H1 (cell line): ENCODE measurements around the gene PLXNA4. TPM values are rescaled to one million over a fixed set of nuclear protein-coding genes. Genes with fewer than 3 reads are reported as not detected.

Experiments
- CTCF ChIA-PET: fragments of 300-600 bp; sonication (Branson Sonifier 250); formaldehyde crosslinking; loops from one replicate; lab custom pipeline; 2021; ENCODE audit not compliant: partially characterized antibody; lab: Charles Lee
- POLR2A ChIA-PET: fragments of 300-600 bp; sonication (Branson Sonifier 250); formaldehyde crosslinking; loops from one replicate; lab custom pipeline; 2021; ENCODE audit warnings: inconsistent platforms; ENCODE audit not compliant: partially characterized antibody; lab: Charles Lee
- DNase-seq, 2 experiments: peaks; one replicate each; pipeline versions ENCODE4 v3.0.0 to v3.0.0-alpha.2; 2010 to 2022; ENCODE audit warnings: low spot score in 2 of 2, low read depth in 1 of 2, mixed read lengths in 1 of 2
- FAIRE-seq: peaks from 2 replicates; lab custom pipeline; 2011; peaks lifted over from hg19 to GRCh38; lab: Jason Lieb, UNC
- H2AFZ ChIP-seq: 2 replicates; pipeline ENCODE4 v1.8.1; 2012; ENCODE audit warnings: low read length, inconsistent platforms
- H2AK5ac ChIP-seq: 2 replicates; pipeline ENCODE4 v1.6.1; 2013; ENCODE audit warnings: low read depth, low read length
- H2BK120ac ChIP-seq: replicated peaks from 2 replicates; pipeline ENCODE3; 2013; ENCODE audit warnings: low read depth, low read length, inconsistent platforms
- H2BK12ac ChIP-seq: 2 replicates; pipeline ENCODE4 v1.6.1; 2013; ENCODE audit warnings: low read depth, low read length
- H2BK15ac ChIP-seq: 2 replicates; pipeline ENCODE4 v1.6.1; 2013; ENCODE audit warnings: low read length
- H2BK20ac ChIP-seq: 2 replicates; pipeline ENCODE4 v1.6.1; 2013; ENCODE audit warnings: low read length
- H2BK5ac ChIP-seq: 2 replicates; pipeline ENCODE4 v1.6.1; 2013; ENCODE audit warnings: low read depth, low read length
- H3K14ac ChIP-seq: 2 replicates; pipeline ENCODE4 v1.6.1; 2013; ENCODE audit warnings: inconsistent platforms; ENCODE audit not compliant: insufficient read length
- H3K18ac ChIP-seq: 2 replicates; pipeline ENCODE4 v1.6.1; 2013; ENCODE audit warnings: low read length; ENCODE audit errors: extremely low read depth
- H3K23ac ChIP-seq: 2 replicates; pipeline ENCODE4 v1.6.1; 2013; ENCODE audit warnings: inconsistent platforms; ENCODE audit not compliant: insufficient read length
- H3K23me2 ChIP-seq: 2 replicates; pipeline ENCODE4 v1.6.1; 2013; ENCODE audit warnings: low read depth, low read length
- H3K27ac ChIP-seq: 2 replicates; pipeline ENCODE4 v1.6.1; 2011; ENCODE audit warnings: low read depth, low read length, inconsistent platforms
- H3K27me3 ChIP-seq, 4 experiments: replicated peaks in 1 of 4; 1 replicate in 1 of 4; 2 replicates in 3 of 4; pipeline versions ENCODE4 v1.6.1 to v1.8.1; 2011 to 2013; ENCODE audit warnings: low read length in 3 of 4, mild to moderate bottlenecking in 3 of 4, inconsistent platforms in 2 of 4, mixed read lengths in 2 of 4, moderate library complexity in 1 of 4; ENCODE audit not compliant: control insufficient read depth in 3 of 4, insufficient read depth in 3 of 4; ENCODE audit errors: extremely low read depth in 1 of 4
- H3K36me3 ChIP-seq, 4 experiments: 2 replicates each; pipeline versions ENCODE4 v1.6.1 to v1.8.1; 2011 to 2013; ENCODE audit warnings: mild to moderate bottlenecking in 4 of 4, low read length in 3 of 4, moderate library complexity in 2 of 4, control low read depth in 1 of 4, inconsistent platforms in 1 of 4; ENCODE audit not compliant: insufficient read depth in 4 of 4, control insufficient read depth in 2 of 4
- H3K4ac ChIP-seq: replicated peaks from 2 replicates; pipeline ENCODE3; 2013; ENCODE audit warnings: low read length, low read depth, mixed read lengths, inconsistent platforms; ENCODE audit not compliant: insufficient read length
- H3K4me1 ChIP-seq, 4 experiments: replicated peaks in 1 of 4; 1 replicate in 1 of 4; 2 replicates in 3 of 4; pipeline versions ENCODE4 v1.6.1 to v1.8.1; 2011 to 2013; ENCODE audit warnings: low read length in 3 of 4, inconsistent platforms in 2 of 4, mixed read lengths in 1 of 4; ENCODE audit not compliant: insufficient read depth in 4 of 4, control insufficient read depth in 3 of 4
- H3K4me2 ChIP-seq, 2 experiments: 2 replicates each; pipeline versions ENCODE4 v1.6.1 to v1.8.1; 2011 to 2013; ENCODE audit warnings: low read depth in 2 of 2, low read length in 2 of 2, control low read depth in 1 of 2, inconsistent platforms in 1 of 2, mild to moderate bottlenecking in 1 of 2; ENCODE audit not compliant: insufficient read depth in 1 of 2
- H3K4me3 ChIP-seq, 4 experiments: fragments of 200-600, 300-600 bp in 1 of 4; sonication (generic), shearing (Covaris generic), sonication (Bioruptor Twin) in 1 of 4; 2 replicates each; pipeline versions ENCODE4 v1.5.1 to v1.8.1; 2011 to 2016; ENCODE audit warnings: low read length in 4 of 4, low read depth in 3 of 4, control low read depth in 2 of 4, inconsistent platforms in 2 of 4, mild to moderate bottlenecking in 2 of 4, mixed read lengths in 1 of 4, moderate library complexity in 1 of 4; ENCODE audit not compliant: insufficient read depth in 2 of 4; ENCODE audit errors: extremely low read depth in 1 of 4
- H3K56ac ChIP-seq: replicated peaks from 2 replicates; pipeline ENCODE3; 2013; ENCODE audit warnings: low read depth, mild to moderate bottlenecking, mixed read lengths, low read length, inconsistent platforms; ENCODE audit not compliant: insufficient read length
- H3K79me1 ChIP-seq: 2 replicates; pipeline ENCODE4 v1.6.1; 2013; ENCODE audit warnings: low read depth, low read length, control low read depth
- H3K79me2 ChIP-seq, 2 experiments: 2 replicates each; pipeline versions ENCODE4 v1.6.1 to v1.8.1; 2012 to 2013; ENCODE audit warnings: low read length in 2 of 2, mild to moderate bottlenecking in 2 of 2, inconsistent platforms in 1 of 2; ENCODE audit not compliant: insufficient read depth in 2 of 2, control insufficient read depth in 1 of 2
- H3K9ac ChIP-seq, 4 experiments: replicated peaks in 1 of 4; 1 replicate in 1 of 4; 2 replicates in 3 of 4; pipeline versions ENCODE4 v1.6.1 to v1.8.1; 2011 to 2013; ENCODE audit warnings: low read depth in 3 of 4, low read length in 3 of 4, control low read depth in 2 of 4, mild to moderate bottlenecking in 2 of 4, moderate library complexity in 2 of 4, inconsistent platforms in 1 of 4; ENCODE audit errors: extremely low read depth in 1 of 4
- H3K9me3 ChIP-seq, 2 experiments: 2 replicates each; pipeline versions ENCODE4 v1.6.1 to v1.8.1; 2012 to 2013; ENCODE audit warnings: mild to moderate bottlenecking in 2 of 2, moderate library complexity in 2 of 2, control low read depth in 1 of 2, inconsistent platforms in 1 of 2, low read depth in 1 of 2, low read length in 1 of 2, mixed read lengths in 1 of 2; ENCODE audit not compliant: insufficient read depth in 2 of 2
- H4K20me1 ChIP-seq, 2 experiments: replicated peaks in 1 of 2; 2 replicates each; pipeline versions ENCODE3 to v1.8.1; 2011 to 2013; ENCODE audit warnings: inconsistent platforms in 2 of 2, low read length in 2 of 2, mild to moderate bottlenecking in 1 of 2; ENCODE audit not compliant: insufficient read depth in 2 of 2, control insufficient read depth in 1 of 2
- H4K5ac ChIP-seq: 2 replicates; pipeline ENCODE4 v1.6.1; 2013; ENCODE audit warnings: low read length, low read depth, mixed read lengths, inconsistent platforms; ENCODE audit not compliant: insufficient read length
- H4K8ac ChIP-seq: 2 replicates; pipeline ENCODE4 v1.8.0; 2013; ENCODE audit warnings: mild to moderate bottlenecking, moderate library complexity, low read length, inconsistent platforms; ENCODE audit not compliant: insufficient read depth; ENCODE audit errors: extremely low read depth
- H4K91ac ChIP-seq: replicated peaks from 2 replicates; pipeline ENCODE3; 2013; ENCODE audit warnings: low read length, mixed read lengths, inconsistent platforms; ENCODE audit not compliant: insufficient read length
- SP4 ChIP-seq: IDR thresholded peaks from 2 replicates; pipeline ENCODE4 v1.6.1; 2012; ENCODE audit warnings: low read length, inconsistent platforms
- TBP ChIP-seq: IDR thresholded peaks from 2 replicates; pipeline ENCODE4 v1.6.1; 2011; ENCODE audit warnings: low read depth, low read length, improper control_type of control experiment
- WGBS, 2 experiments: shearing (Covaris generic) in 1 of 2; methylation state at CpG; one replicate each; pipeline versions ENCODE4 v1.1.6 to v1.1.7; 2013 to 2015; ENCODE audit warnings: low lambda C conversion rate in 2 of 2, mixed read lengths in 2 of 2, inconsistent platforms in 1 of 2, low coverage in 1 of 2, missing lambda C conversion rate in 1 of 2; ENCODE audit not compliant: insufficient replicate concordance in 2 of 2, insufficient coverage in 1 of 2, insufficient read length in 1 of 2; ENCODE audit errors: extremely low coverage in 1 of 2, missing lambda C conversion rate in 1 of 2; 5-methylcytosine and 5-hydroxymethylcytosine counted together
- polyA plus RNA-seq, 7 experiments: library from polyadenylated mRNA; depleted of rRNA in 3 of 7; stranded (reverse) in 5 of 7; unstranded in 2 of 7; fragments of >200 nt in 5 of 7; fragments of 200-250 nt in 2 of 7; gene quantifications; 1 replicate in 5 of 7; 2 replicates in 1 of 7; 4 replicates in 1 of 7; pipeline versions ENCODE4 v1.2.1 to v1.2.3, GENCODE V29; 2011 to 2013; ENCODE audit warnings: missing spikeins in 2 of 7, mixed read lengths in 2 of 7
- total RNA-seq: library from RNA; stranded (reverse); fragmentation: NEBNext Ultra II Directional; extraction: Animal tissue kit (Norgen Biotek cat#: 25700); gene quantifications from 2 replicates; pipeline ENCODE4 v1.2.1, GENCODE V29; 2021

The PLXNA4 gene
- total and polyA plus RNA-seq, 2 of the 8 experiments (the other 6 are each of a cell fraction or from before 2014, with no cell fraction given): 0.76 to 0.79 TPM

GRCh38 chr7:132553031-132553430 lies 23.2 kb downstream of the PLXNA4 start:
- Histone ChIP-seq H3K56ac (no peak overlapping the region), H3K79me1 (no peaks in the 10 kb centered on the region), H3K4me3 (no peak overlapping the region), H2BK20ac (no peak overlapping the region), H2BK12ac (no peak overlapping the region), H3K18ac (no peak overlapping the region), H3K23ac (no peak overlapping the region), H3K4me2 (no peak overlapping the region), H2AFZ (no peak overlapping the region), H2BK120ac (no peak overlapping the region)
- DNase-seq: no peak
- CTCF ChIA-PET: interaction anchor here (0.7 to 2.3 kb wide), 3 partner anchors 27 to 49 kb away, joined by 3 to 8 read pairs (median 4); no protein-coding TSS in a partner anchor
- WGBS, 2 experiments: 84% methylated on average over 3 of the region's 3 CpGs; no CpG with 5 or more reads in 1 of the 2 experiments
- TF ChIP-seq SP4 (no peak), TBP (no peak)
- TF ChIP-seq, all 59 proteins: peak for 0
- H4K8ac ChIP-seq: no peak overlapping the region
- no peak overlapping the region for H2BK15ac ChIP-seq
- H3K36me3 ChIP-seq: no peaks in the 10 kb centered on the region
- no peak overlapping the region for H3K27ac ChIP-seq
- H3K23me2 ChIP-seq: no peaks in the 10 kb centered on the region
- H2BK5ac ChIP-seq: no peak overlapping the region
- H3K4me1 ChIP-seq: no peaks in the 10 kb centered on the region
- H3K27me3 ChIP-seq: no peaks in the 10 kb centered on the region; a peak in 1 of 7 replicates
- no peak overlapping the region for H4K91ac ChIP-seq
- POLR2A ChIA-PET: no interaction called here
- no peak overlapping the region for H3K4ac ChIP-seq
- H3K14ac ChIP-seq: no peak overlapping the region
- no peaks in the 10 kb centered on the region for H3K79me2 ChIP-seq
- no peak overlapping the region for H3K9ac ChIP-seq
- H4K5ac ChIP-seq: no peak overlapping the region
- no peak for FAIRE-seq
- no peak overlapping the region for H2AK5ac ChIP-seq
- H4K20me1 ChIP-seq: no peaks in the 10 kb centered on the region
- peaks cover 10 to 11% of the 10 kb centered on the region in 2 experiments for H3K9me3 ChIP-seq
